Activated T-helper 1 cell treated with anti-CD3 and anti-CD28 coated beads, Interleukin-12 subunit alpha, Interleukin-12 subunit beta, Interleukin-2, Interleukin-4 antibody, amounts not matched to agents 30 ng/mL and 10 ng/mL and 1 ng/mL, durations not matched to agents 14 hours and 24 hours and 36 hours (primary cell): ENCODE results near the gene FMNL2. TPM values are rescaled to one million over a fixed set of nuclear protein-coding genes. Genes with fewer than 3 reads are reported as not detected.
A peak's percentile ranks its signal among the peaks of the same experiment; 100 is the strongest.

Experiments
- DNase-seq: peaks from one replicate; pipeline ENCODE4 v3.0.0; 2021; ENCODE audit warnings: low spot score
- H3K27ac Mint-ChIP-seq: one replicate; pipeline ENCODE4 v1.8.0; 2021; ENCODE audit warnings: mild to moderate bottlenecking, mixed read lengths
- H3K27me3 Mint-ChIP-seq: one replicate; pipeline ENCODE4 v1.8.0; 2022; ENCODE audit warnings: mild to moderate bottlenecking, moderate library complexity, mixed read lengths; ENCODE audit not compliant: insufficient read depth
- H3K36me3 Mint-ChIP-seq: one replicate; pipeline ENCODE4 v1.8.0; 2021; ENCODE audit warnings: low read depth, mixed read lengths
- H3K4me1 Mint-ChIP-seq: one replicate; pipeline ENCODE4 v1.8.0; 2021; ENCODE audit warnings: low read depth, mixed read lengths
- H3K4me3 Mint-ChIP-seq: one replicate; pipeline ENCODE4 v1.8.0; 2021; ENCODE audit warnings: mild to moderate bottlenecking, moderate library complexity, mixed read lengths
- H3K9me3 Mint-ChIP-seq: one replicate; pipeline ENCODE4 v1.8.0; 2021; ENCODE audit warnings: mixed read lengths
- intact Hi-C: fragments of 100-400 bp; cut with micrococcal nuclease; formaldehyde crosslinking; loops from one replicate; pipeline ENCODE4 v1.15.1; 2024
- total RNA-seq: library from RNA; stranded (reverse); gene quantifications from 2 replicates; pipeline ENCODE4 v1.2.3, GENCODE V29; 2022

FMNL2 gene
- total RNA-seq, 1 donor from 2014 or later, result 14.8 TPM

- intact Hi-C loops, result no loop called here
- Mint-ChIP-seq H3K27ac (no peak overlapping the region), H3K4me3 (no peak overlapping the region), H3K9me3 (no peaks in the 10 kb centered on the region), H3K36me3 (no peaks in the 10 kb centered on the region), H3K4me1 (peaks cover 9% of the 10 kb centered on the region), H3K27me3 (peaks cover 3% of the 10 kb centered on the region)
- DNase-seq, result no peak
Measured at GRCh38 chr2:152569186-152569585, 234.2 kb downstream of the FMNL2 start.

GRCh38 chr2:152571048-152571766 is 236.2 kb downstream of the FMNL2 start:
- no peak for DNase-seq
- H3K9me3 Mint-ChIP-seq, result no peaks in the 10 kb centered on the region
- H3K4me3 Mint-ChIP-seq, result no peak overlapping the region
- no peak overlapping the region for H3K27ac Mint-ChIP-seq
- intact Hi-C loops, result loop anchor here (5.0 kb wide), 1 partner anchor 41 kb away; no protein-coding TSS in a partner anchor
- H3K27me3 Mint-ChIP-seq, result peaks cover 6% of the 10 kb centered on the region
- peaks cover 9% of the 10 kb centered on the region for H3K4me1 Mint-ChIP-seq
- H3K36me3 Mint-ChIP-seq, result no peaks in the 10 kb centered on the region

GRCh38 chr2:152572031-152572430 is 237.1 kb downstream of the FMNL2 start:
- Mint-ChIP-seq H3K9me3 (no peaks in the 10 kb centered on the region), H3K4me3 (no peak overlapping the region), H3K4me1 (peaks cover 9% of the 10 kb centered on the region), H3K27ac (no peak overlapping the region), H3K36me3 (no peaks in the 10 kb centered on the region), H3K27me3 (peaks cover 6% of the 10 kb centered on the region)
- intact Hi-C loops, result loop anchor here (2.0 to 5.0 kb wide), 4 partner anchors 40 to 751 kb away; partner anchors contain the start of genes ARL5A and FMNL2
- no peak for DNase-seq

- H3K4me1 Mint-ChIP-seq, result peaks cover 9% of the 10 kb centered on the region
- H3K4me3 Mint-ChIP-seq, result no peak overlapping the region
- H3K27me3 Mint-ChIP-seq, result peaks cover 6% of the 10 kb centered on the region
- no peaks in the 10 kb centered on the region for H3K9me3 Mint-ChIP-seq
- H3K36me3 Mint-ChIP-seq, result no peaks in the 10 kb centered on the region
- no peak overlapping the region for H3K27ac Mint-ChIP-seq
- intact Hi-C loops, result loop anchor here (1.0 to 5.0 kb wide), 9 partner anchors 39 to 752 kb away; partner anchors contain the start of genes ARL5A, FMNL2 and PRPF40A
- peak; percentile 7 for DNase-seq
Measured at GRCh38 chr2:152573168-152573567, 238.2 kb downstream of the FMNL2 start.

- no peaks in the 10 kb centered on the region for H3K9me3 Mint-ChIP-seq
- DNase-seq, result no peak
- H3K4me1 Mint-ChIP-seq, result peaks cover 9% of the 10 kb centered on the region
- H3K4me3 Mint-ChIP-seq, result no peak overlapping the region
- peaks cover 2% of the 10 kb centered on the region for H3K27me3 Mint-ChIP-seq
- H3K36me3 Mint-ChIP-seq, result no peaks in the 10 kb centered on the region
- no peak overlapping the region for H3K27ac Mint-ChIP-seq
- intact Hi-C loops, result no loop called here
Measured at GRCh38 chr2:152577579-152577978, 242.6 kb downstream of the FMNL2 start.

GRCh38 chr2:152578573-152578972 is 243.6 kb downstream of the FMNL2 start:
- Mint-ChIP-seq H3K27ac (no peak overlapping the region), H3K4me1 (peaks cover under 1% of the 10 kb centered on the region), H3K36me3 (no peaks in the 10 kb centered on the region), H3K27me3 (peaks cover 2% of the 10 kb centered on the region), H3K9me3 (no peaks in the 10 kb centered on the region), H3K4me3 (no peak overlapping the region)
- no peak for DNase-seq
- intact Hi-C loops, result no loop called here

- H3K27ac Mint-ChIP-seq, result no peak overlapping the region
- no peak overlapping the region for H3K4me3 Mint-ChIP-seq
- H3K27me3 Mint-ChIP-seq, result peaks cover 4% of the 10 kb centered on the region
- no peaks in the 10 kb centered on the region for H3K4me1 Mint-ChIP-seq
- no peaks in the 10 kb centered on the region for H3K36me3 Mint-ChIP-seq
- DNase-seq, result no peak
- intact Hi-C loops, result no loop called here
- H3K9me3 Mint-ChIP-seq, result no peaks in the 10 kb centered on the region
Measured at GRCh38 chr2:152580714-152581113, 245.7 kb downstream of the FMNL2 start.

GRCh38 chr2:152581360-152581759 is 246.4 kb downstream of the FMNL2 start:
- no peak overlapping the region for H3K4me3 Mint-ChIP-seq
- H3K9me3 Mint-ChIP-seq, result no peaks in the 10 kb centered on the region
- H3K27me3 Mint-ChIP-seq, result peaks cover 4% of the 10 kb centered on the region

GRCh38 chr2:152582081-152582480 is 247.1 kb downstream of the FMNL2 start:
- no peak for DNase-seq
- Mint-ChIP-seq H3K27ac (no peak overlapping the region), H3K4me1 (no peaks in the 10 kb centered on the region), H3K36me3 (no peaks in the 10 kb centered on the region), H3K4me3 (no peak overlapping the region), H3K27me3 (peaks cover 4% of the 10 kb centered on the region), H3K9me3 (no peaks in the 10 kb centered on the region)
- intact Hi-C loops, result no loop called here

More at GRCh38 chr2:152581360-152581759, 246.4 kb downstream of the FMNL2 start:
- intact Hi-C loops, result no loop called here
- DNase-seq, result no peak
- Mint-ChIP-seq H3K27ac (no peak overlapping the region), H3K36me3 (no peaks in the 10 kb centered on the region), H3K4me1 (no peaks in the 10 kb centered on the region)

GRCh38 chr2:152583512-152584229 is 248.7 kb downstream of the FMNL2 start:
- H3K36me3 Mint-ChIP-seq, result no peaks in the 10 kb centered on the region
- H3K27ac Mint-ChIP-seq, result no peak overlapping the region
- no peaks in the 10 kb centered on the region for H3K9me3 Mint-ChIP-seq
- intact Hi-C loops, result no loop called here
- H3K4me3 Mint-ChIP-seq, result no peak overlapping the region
- no peaks in the 10 kb centered on the region for H3K4me1 Mint-ChIP-seq
- no peak for DNase-seq
- peaks cover 4% of the 10 kb centered on the region for H3K27me3 Mint-ChIP-seq

GRCh38 chr2:152584301-152584700 is 249.3 kb downstream of the FMNL2 start:
- Mint-ChIP-seq H3K27ac (no peak overlapping the region), H3K4me3 (no peak overlapping the region), H3K36me3 (no peaks in the 10 kb centered on the region), H3K27me3 (peaks cover 4% of the 10 kb centered on the region), H3K9me3 (no peaks in the 10 kb centered on the region), H3K4me1 (no peaks in the 10 kb centered on the region)
- intact Hi-C loops, result no loop called here
- no peak for DNase-seq

- Mint-ChIP-seq H3K27me3 (peaks cover 4% of the 10 kb centered on the region), H3K27ac (no peak overlapping the region), H3K36me3 (no peaks in the 10 kb centered on the region), H3K9me3 (no peaks in the 10 kb centered on the region), H3K4me3 (no peak overlapping the region), H3K4me1 (no peaks in the 10 kb centered on the region)
- intact Hi-C loops, result loop anchor here (5.0 kb wide), 1 partner anchor 139 kb away; no protein-coding TSS in a partner anchor
- DNase-seq, result no peak
Measured at GRCh38 chr2:152585830-152586484, 251.0 kb downstream of the FMNL2 start.
